SK-N-SH (cell line): ENCODE measurements around the gene PSAT1. TPM values are rescaled to one million over a fixed set of nuclear protein-coding genes. Genes with fewer than 3 reads are reported as not detected.

Source experiments
- CTCF ChIA-PET: fragments of 300-600, 350-600 bp; formaldehyde crosslinking; extraction: SDS; loops from one replicate; lab custom pipeline; 2021; lab: Yijun Ruan, JAX
- POLR2A ChIA-PET: fragments of 350-600 bp; sonication (Branson Sonifier 250); formaldehyde crosslinking; extraction: SDS; loops from one replicate; lab custom pipeline; 2020; ENCODE audit warnings: antibody characterized with exemption, inconsistent platforms; lab: Yijun Ruan, JAX
- DNase-seq: peaks from one replicate; pipeline ENCODE4 v3.0.0; 2012
- H2AFZ ChIP-seq: fragments of 200-600 bp; sonication (generic); 2 replicates; pipeline ENCODE4 v1.8.1; 2016; ENCODE audit warnings: antibody characterized with exemption, mild to moderate bottlenecking, low read depth
- H3F3A ChIP-seq: fragments of 200-600 bp; sonication (generic); replicated peaks from 2 replicates; pipeline ENCODE3; 2016; ENCODE audit warnings: antibody characterized with exemption, mild to moderate bottlenecking; ENCODE audit not compliant: insufficient read depth
- H3K27ac ChIP-seq, 2 experiments: fragments of 200-500 bp in 1 of 2; fragments of 200-600 bp in 1 of 2; sonication (Bioruptor generic) in 1 of 2; sonication (generic), shearing (Covaris generic) in 1 of 2; 2 replicates each; pipeline versions ENCODE4 v1.5.1 to v1.6.1; 2014 to 2016; ENCODE audit warnings: low read depth in 2 of 2, inconsistent platforms in 1 of 2, low read length in 1 of 2, mild to moderate bottlenecking in 1 of 2, mixed read lengths in 1 of 2
- H3K27me3 ChIP-seq: fragments of 200-600 bp; sonication (generic), shearing (Covaris generic); 2 replicates; pipeline ENCODE4 v1.6.1; 2016; ENCODE audit warnings: mixed run types; ENCODE audit not compliant: insufficient read depth
- H3K36me3 ChIP-seq, 2 experiments: fragments of 200-500 bp in 1 of 2; fragments of 200-600 bp in 1 of 2; sonication (Bioruptor generic) in 1 of 2; sonication (generic) in 1 of 2; replicated peaks in 1 of 2; 2 replicates each; pipeline versions ENCODE3 to v1.5.1; 2014 to 2016; ENCODE audit warnings: low read length in 1 of 2, mild to moderate bottlenecking in 1 of 2; ENCODE audit not compliant: insufficient read depth in 2 of 2, control insufficient read depth in 1 of 2
- H3K4me1 ChIP-seq, 2 experiments: fragments of 200-500 bp in 1 of 2; fragments of 200-600 bp in 1 of 2; sonication (Bioruptor generic) in 1 of 2; sonication (generic), shearing (Covaris generic) in 1 of 2; 2 replicates each; pipeline versions ENCODE4 v1.5.1 to v1.6.1; 2014 to 2016; ENCODE audit warnings: low read depth in 1 of 2, low read length in 1 of 2, mixed run types in 1 of 2; ENCODE audit not compliant: insufficient read depth in 2 of 2, control insufficient read depth in 1 of 2
- H3K4me2 ChIP-seq: fragments of 200-600 bp; sonication (generic), shearing (Covaris generic); 2 replicates; pipeline ENCODE4 v1.6.1; 2017; ENCODE audit warnings: mixed run types
- H3K4me3 ChIP-seq, 2 experiments: fragments of 200-500 bp in 1 of 2; fragments of 200-600 bp in 1 of 2; sonication (Bioruptor generic) in 1 of 2; sonication (generic), shearing (Covaris generic) in 1 of 2; 2 replicates each; pipeline versions ENCODE4 v1.5.1 to v1.8.1; 2014 to 2016; ENCODE audit warnings: low read depth in 2 of 2, inconsistent platforms in 1 of 2, low read length in 1 of 2, mild to moderate bottlenecking in 1 of 2, mixed read lengths in 1 of 2, moderate library complexity in 1 of 2
- H3K79me2 ChIP-seq: fragments of 200-600 bp; sonication (generic); 2 replicates; pipeline ENCODE4 v1.8.1; 2017; ENCODE audit warnings: mild to moderate bottlenecking; ENCODE audit not compliant: insufficient read depth
- H3K9ac ChIP-seq: fragments of 200-600 bp; sonication (generic); 2 replicates; pipeline ENCODE4 v1.6.1; 2017; ENCODE audit warnings: mixed run types
- H3K9me2 ChIP-seq: fragments of 200-600 bp; sonication (generic); 2 replicates; pipeline ENCODE4 v1.6.1; 2017; ENCODE audit warnings: mixed run types
- H3K9me3 ChIP-seq: fragments of 200-600 bp; sonication (generic); 2 replicates; pipeline ENCODE4 v1.6.1; 2017; ENCODE audit warnings: mixed run types, mild to moderate bottlenecking, moderate library complexity
- H4K20me1 ChIP-seq: fragments of 200-600 bp; sonication (generic); 2 replicates; pipeline ENCODE4 v1.6.1; 2017; ENCODE audit warnings: mild to moderate bottlenecking, mixed run types; ENCODE audit not compliant: insufficient read depth
- CHD2 ChIP-seq: fragments of 150-350 bp; IDR thresholded peaks from 2 replicates; pipeline ENCODE4 v1.6.1; 2018; ENCODE audit warnings: low read length; ENCODE audit not compliant: partially characterized antibody
- EP300 ChIP-seq, 2 experiments: IDR thresholded peaks; 2 replicates each; pipeline versions ENCODE4 v1.4.0 to v1.6.1; 2012; ENCODE audit warnings: borderline replicate concordance in 1 of 2, low read depth in 1 of 2, low read length in 1 of 2
- FOSL2 ChIP-seq: IDR thresholded peaks from 2 replicates; pipeline ENCODE4 v1.4.0; 2012; ENCODE audit warnings: low read depth, mild to moderate bottlenecking, moderate library complexity, borderline replicate concordance
- FOXJ3 ChIP-seq: sonication (generic); formaldehyde crosslinking; IDR thresholded peaks from 2 replicates; pipeline ENCODE4 v1.5.1; 2020; ENCODE audit warnings: mild to moderate bottlenecking, missing genetic modification reagents
- FOXM1 ChIP-seq: IDR thresholded peaks from 2 replicates; pipeline ENCODE4 v1.4.0; 2012; ENCODE audit warnings: low read depth, mild to moderate bottlenecking
- NFIC ChIP-seq: IDR thresholded peaks from 2 replicates; pipeline ENCODE4 v1.4.0; 2012; ENCODE audit warnings: borderline replicate concordance
- RCOR1 ChIP-seq: fragments of 150-350 bp; IDR thresholded peaks from 2 replicates; pipeline ENCODE4 v1.6.1; 2017; ENCODE audit warnings: antibody characterized with exemption, low read length
- RFX5 ChIP-seq: IDR thresholded peaks from 2 replicates; pipeline ENCODE4 v1.6.1; 2012; ENCODE audit warnings: mild to moderate bottlenecking, improper control_type of control experiment, low read length
- RXRA ChIP-seq: IDR thresholded peaks from 2 replicates; pipeline ENCODE4 v1.4.0; 2012; ENCODE audit warnings: low read depth, mild to moderate bottlenecking, borderline replicate concordance
- SIN3A ChIP-seq: IDR thresholded peaks from 2 replicates; pipeline ENCODE4 v1.6.1; 2012; ENCODE audit warnings: low read depth, mild to moderate bottlenecking, low read length, moderate library complexity, borderline replicate concordance
- SMC3 ChIP-seq: IDR thresholded peaks from 2 replicates; pipeline ENCODE4 v1.6.1; 2012; ENCODE audit warnings: low read depth, low read length, improper control_type of control experiment
- TAF1 ChIP-seq: IDR thresholded peaks from 2 replicates; pipeline ENCODE4 v1.6.1; 2012; ENCODE audit warnings: low read depth, mild to moderate bottlenecking, low read length, moderate library complexity, borderline replicate concordance
- TCF12 ChIP-seq: IDR thresholded peaks from 2 replicates; pipeline ENCODE4 v1.4.0; 2012
- TEAD4 ChIP-seq: IDR thresholded peaks from 2 replicates; pipeline ENCODE4 v1.4.0; 2012; ENCODE audit warnings: mild to moderate bottlenecking, borderline replicate concordance; ENCODE audit not compliant: insufficient read depth
- WGBS: methylation state at CpG from one replicate; pipeline ENCODE4 v1.1.6; 2017; ENCODE audit warnings: low lambda C conversion rate; 5-methylcytosine and 5-hydroxymethylcytosine counted together
- polyA plus RNA-seq, 3 experiments: library from polyadenylated mRNA; depleted of rRNA; stranded (reverse); fragments of >200 nt; gene quantifications; 2 replicates each; pipeline ENCODE4 v1.2.3, GENCODE V29; 2012
- TF ChIP-seq, protein P1 (sequence below): IDR thresholded peaks from 2 replicates; pipeline ENCODE4 v1.4.0; 2012; ENCODE audit warnings: low read depth
- TF ChIP-seq, protein P2 (sequence below): IDR thresholded peaks from 2 replicates; pipeline ENCODE4 v1.4.0; 2012; ENCODE audit warnings: low read depth, borderline replicate concordance
- TF ChIP-seq, protein P3 (sequence below): fragments of 150-350 bp; IDR thresholded peaks from 2 replicates; pipeline ENCODE4 v1.6.1; 2016; ENCODE audit warnings: mild to moderate bottlenecking, low read depth, low read length
- TF ChIP-seq, protein P4 (sequence below): IDR thresholded peaks from 2 replicates; pipeline ENCODE4 v1.6.1; 2012; ENCODE audit warnings: mild to moderate bottlenecking, low read depth, low read length, moderate library complexity

The PSAT1 gene
- polyA plus RNA-seq, 1 of the 3 experiments (the other 2 are of a cell fraction): 37.0 TPM

DNA sequence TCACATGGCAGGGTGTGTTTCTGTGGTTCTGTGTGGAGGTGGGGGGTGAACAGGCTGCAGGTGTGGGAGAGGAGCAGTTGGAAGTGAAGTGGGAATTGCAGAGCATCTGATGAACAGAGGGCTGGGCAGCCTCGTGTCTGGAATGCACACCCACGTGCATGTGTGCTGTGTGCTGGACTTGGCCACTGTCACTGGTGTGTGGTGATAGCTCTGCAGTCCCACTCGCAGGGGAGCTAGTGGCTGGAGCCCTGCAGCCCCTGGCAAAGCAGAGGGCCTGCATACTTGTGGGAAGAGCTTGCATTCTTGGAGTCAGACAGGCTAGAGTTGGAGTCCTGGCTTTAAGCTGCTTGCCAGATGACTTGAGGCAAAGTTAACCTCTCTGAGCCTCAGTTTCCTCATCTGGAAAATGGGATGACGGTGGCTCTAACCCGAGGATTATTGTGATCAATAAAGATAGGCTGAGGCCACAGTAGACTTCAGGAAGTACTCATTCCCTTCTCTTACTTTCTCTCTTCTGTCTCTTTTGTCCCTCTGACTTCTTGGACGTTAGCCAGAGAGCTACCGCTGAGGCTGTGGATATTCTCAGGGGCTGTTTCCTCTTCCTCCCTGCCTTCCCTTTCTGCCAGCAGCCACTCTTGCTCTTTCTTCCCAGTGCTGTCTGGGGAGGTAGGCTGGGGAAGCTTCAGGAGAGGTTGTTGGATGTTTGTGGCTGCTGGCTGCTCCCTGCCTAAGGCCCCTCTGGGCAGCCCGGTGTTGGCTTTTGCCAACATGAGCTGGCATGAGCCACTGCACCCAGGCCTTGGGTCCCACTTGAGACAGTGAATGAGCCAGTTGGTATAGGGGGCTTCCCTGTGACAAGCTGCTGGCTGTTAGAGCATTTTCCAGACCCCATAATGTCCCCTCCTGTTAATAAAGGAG lies 18.3 kb downstream of the PSAT1 start:
- no peak for DNase-seq
- Histone ChIP-seq H3K9me2 (no peaks in the 10 kb centered on the region), H3K9ac (no peak overlapping the region), H4K20me1 (no peaks in the 10 kb centered on the region), H3K79me2 (no peaks in the 10 kb centered on the region), H2AFZ (no peak overlapping the region), H3K36me3 (peaks cover 5 to 33% of the 10 kb centered on the region in 2 experiments), H3F3A (no peaks in the 10 kb centered on the region), H3K27ac (peak overlapping the region in 1 of 2 experiments; percentile 14; a peak in 1 of 4 replicates), H3K4me3 (no peak overlapping the region), H3K4me2 (no peak overlapping the region), H3K4me1 (peaks cover 0 to 18% of the 10 kb centered on the region in 2 experiments; a peak in 1 of 4 replicates)
- 84% methylated on average over 8 of the region's 8 CpGs for WGBS
- no peak for TF ChIP-seq TEAD4
- no peak for TF ChIP-seq SMC3
- no peak for TF ChIP-seq NFIC
- no peak for TF ChIP-seq EP300 (IDR thresholded peaks at IDR 0.05; ENCODE audit: borderline replicate concordance in 1 of 2, low read depth in 1 of 2, low read length in 1 of 2)
- no peak for TF ChIP-seq FOXJ3 (CRISPR knock-in tag)
- TF ChIP-seq, protein P1, sequence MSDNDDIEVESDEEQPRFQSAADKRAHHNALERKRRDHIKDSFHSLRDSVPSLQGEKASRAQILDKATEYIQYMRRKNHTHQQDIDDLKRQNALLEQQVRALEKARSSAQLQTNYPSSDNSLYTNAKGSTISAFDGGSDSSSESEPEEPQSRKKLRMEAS: no peak
- TF ChIP-seq CHD2: no peak
- TF ChIP-seq, protein P2, sequence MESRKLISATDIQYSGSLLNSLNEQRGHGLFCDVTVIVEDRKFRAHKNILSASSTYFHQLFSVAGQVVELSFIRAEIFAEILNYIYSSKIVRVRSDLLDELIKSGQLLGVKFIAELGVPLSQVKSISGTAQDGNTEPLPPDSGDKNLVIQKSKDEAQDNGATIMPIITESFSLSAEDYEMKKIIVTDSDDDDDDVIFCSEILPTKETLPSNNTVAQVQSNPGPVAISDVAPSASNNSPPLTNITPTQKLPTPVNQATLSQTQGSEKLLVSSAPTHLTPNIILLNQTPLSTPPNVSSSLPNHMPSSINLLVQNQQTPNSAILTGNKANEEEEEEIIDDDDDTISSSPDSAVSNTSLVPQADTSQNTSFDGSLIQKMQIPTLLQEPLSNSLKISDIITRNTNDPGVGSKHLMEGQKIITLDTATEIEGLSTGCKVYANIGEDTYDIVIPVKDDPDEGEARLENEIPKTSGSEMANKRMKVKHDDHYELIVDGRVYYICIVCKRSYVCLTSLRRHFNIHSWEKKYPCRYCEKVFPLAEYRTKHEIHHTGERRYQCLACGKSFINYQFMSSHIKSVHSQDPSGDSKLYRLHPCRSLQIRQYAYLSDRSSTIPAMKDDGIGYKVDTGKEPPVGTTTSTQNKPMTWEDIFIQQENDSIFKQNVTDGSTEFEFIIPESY: no peak
- no peak for TF ChIP-seq RFX5
- TF ChIP-seq, protein P3, sequence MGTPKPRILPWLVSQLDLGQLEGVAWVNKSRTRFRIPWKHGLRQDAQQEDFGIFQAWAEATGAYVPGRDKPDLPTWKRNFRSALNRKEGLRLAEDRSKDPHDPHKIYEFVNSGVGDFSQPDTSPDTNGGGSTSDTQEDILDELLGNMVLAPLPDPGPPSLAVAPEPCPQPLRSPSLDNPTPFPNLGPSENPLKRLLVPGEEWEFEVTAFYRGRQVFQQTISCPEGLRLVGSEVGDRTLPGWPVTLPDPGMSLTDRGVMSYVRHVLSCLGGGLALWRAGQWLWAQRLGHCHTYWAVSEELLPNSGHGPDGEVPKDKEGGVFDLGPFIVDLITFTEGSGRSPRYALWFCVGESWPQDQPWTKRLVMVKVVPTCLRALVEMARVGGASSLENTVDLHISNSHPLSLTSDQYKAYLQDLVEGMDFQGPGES: no peak
- no peak for TF ChIP-seq TCF12
- no peak for TF ChIP-seq FOXM1
- TF ChIP-seq, protein P4, sequence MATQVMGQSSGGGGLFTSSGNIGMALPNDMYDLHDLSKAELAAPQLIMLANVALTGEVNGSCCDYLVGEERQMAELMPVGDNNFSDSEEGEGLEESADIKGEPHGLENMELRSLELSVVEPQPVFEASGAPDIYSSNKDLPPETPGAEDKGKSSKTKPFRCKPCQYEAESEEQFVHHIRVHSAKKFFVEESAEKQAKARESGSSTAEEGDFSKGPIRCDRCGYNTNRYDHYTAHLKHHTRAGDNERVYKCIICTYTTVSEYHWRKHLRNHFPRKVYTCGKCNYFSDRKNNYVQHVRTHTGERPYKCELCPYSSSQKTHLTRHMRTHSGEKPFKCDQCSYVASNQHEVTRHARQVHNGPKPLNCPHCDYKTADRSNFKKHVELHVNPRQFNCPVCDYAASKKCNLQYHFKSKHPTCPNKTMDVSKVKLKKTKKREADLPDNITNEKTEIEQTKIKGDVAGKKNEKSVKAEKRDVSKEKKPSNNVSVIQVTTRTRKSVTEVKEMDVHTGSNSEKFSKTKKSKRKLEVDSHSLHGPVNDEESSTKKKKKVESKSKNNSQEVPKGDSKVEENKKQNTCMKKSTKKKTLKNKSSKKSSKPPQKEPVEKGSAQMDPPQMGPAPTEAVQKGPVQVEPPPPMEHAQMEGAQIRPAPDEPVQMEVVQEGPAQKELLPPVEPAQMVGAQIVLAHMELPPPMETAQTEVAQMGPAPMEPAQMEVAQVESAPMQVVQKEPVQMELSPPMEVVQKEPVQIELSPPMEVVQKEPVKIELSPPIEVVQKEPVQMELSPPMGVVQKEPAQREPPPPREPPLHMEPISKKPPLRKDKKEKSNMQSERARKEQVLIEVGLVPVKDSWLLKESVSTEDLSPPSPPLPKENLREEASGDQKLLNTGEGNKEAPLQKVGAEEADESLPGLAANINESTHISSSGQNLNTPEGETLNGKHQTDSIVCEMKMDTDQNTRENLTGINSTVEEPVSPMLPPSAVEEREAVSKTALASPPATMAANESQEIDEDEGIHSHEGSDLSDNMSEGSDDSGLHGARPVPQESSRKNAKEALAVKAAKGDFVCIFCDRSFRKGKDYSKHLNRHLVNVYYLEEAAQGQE: no peak
- no peak for TF ChIP-seq RXRA
- no peak for TF ChIP-seq FOSL2
- TF ChIP-seq SIN3A: no peak
- TF ChIP-seq RCOR1: no peak
- TF ChIP-seq TAF1: no peak
- TF ChIP-seq, all 33 proteins: peak for 0
- CTCF ChIA-PET: interaction anchor here (1.0 to 2.0 kb wide), 3 partner anchors 17 to 54 kb away, joined by 3 to 8 read pairs (median 3); no protein-coding TSS in a partner anchor
- H3K9me3 ChIP-seq: no peaks in the 10 kb centered on the region
- POLR2A ChIA-PET: interaction anchor here (0.9 to 1.9 kb wide), 5 partner anchors 9 to 19 kb away, joined by 4 to 7 read pairs (median 4); partner anchors contain the start of gene PSAT1
- H3K27me3 ChIP-seq: no peaks in the 10 kb centered on the region
